ENCODE data around the gene ROCK2. TPM values are rescaled to one million over a fixed set of nuclear protein-coding genes. Genes with fewer than 3 reads are reported as not detected.

ROCK2 gene
- total and polyA plus RNA-seq, 2 of the 8 experiments (the other 6 are each of a cell fraction or from before 2014, with no cell fraction given) = 2.7 to 29.0 TPM

DNA sequence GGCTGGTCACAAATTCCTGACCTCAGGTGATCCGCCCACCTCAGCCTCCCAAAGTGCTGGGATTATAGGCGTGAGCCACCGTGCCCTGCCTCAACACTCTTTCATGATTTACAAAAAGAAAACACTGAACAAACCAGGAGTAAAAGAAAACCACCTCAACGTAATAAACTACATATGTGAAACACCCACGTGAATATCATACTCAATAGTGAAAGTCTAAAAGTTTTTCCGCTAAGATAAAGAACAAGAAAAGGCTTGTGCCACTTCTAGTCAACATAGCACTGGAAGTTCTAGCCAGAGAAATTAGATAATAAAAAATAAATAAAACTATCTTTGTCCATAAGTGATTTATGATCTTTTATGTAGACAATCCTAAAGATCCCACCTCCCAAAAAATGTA, 68.5 kb downstream of the ROCK2 start (continued):
- TF ChIP-seq, protein P1, sequence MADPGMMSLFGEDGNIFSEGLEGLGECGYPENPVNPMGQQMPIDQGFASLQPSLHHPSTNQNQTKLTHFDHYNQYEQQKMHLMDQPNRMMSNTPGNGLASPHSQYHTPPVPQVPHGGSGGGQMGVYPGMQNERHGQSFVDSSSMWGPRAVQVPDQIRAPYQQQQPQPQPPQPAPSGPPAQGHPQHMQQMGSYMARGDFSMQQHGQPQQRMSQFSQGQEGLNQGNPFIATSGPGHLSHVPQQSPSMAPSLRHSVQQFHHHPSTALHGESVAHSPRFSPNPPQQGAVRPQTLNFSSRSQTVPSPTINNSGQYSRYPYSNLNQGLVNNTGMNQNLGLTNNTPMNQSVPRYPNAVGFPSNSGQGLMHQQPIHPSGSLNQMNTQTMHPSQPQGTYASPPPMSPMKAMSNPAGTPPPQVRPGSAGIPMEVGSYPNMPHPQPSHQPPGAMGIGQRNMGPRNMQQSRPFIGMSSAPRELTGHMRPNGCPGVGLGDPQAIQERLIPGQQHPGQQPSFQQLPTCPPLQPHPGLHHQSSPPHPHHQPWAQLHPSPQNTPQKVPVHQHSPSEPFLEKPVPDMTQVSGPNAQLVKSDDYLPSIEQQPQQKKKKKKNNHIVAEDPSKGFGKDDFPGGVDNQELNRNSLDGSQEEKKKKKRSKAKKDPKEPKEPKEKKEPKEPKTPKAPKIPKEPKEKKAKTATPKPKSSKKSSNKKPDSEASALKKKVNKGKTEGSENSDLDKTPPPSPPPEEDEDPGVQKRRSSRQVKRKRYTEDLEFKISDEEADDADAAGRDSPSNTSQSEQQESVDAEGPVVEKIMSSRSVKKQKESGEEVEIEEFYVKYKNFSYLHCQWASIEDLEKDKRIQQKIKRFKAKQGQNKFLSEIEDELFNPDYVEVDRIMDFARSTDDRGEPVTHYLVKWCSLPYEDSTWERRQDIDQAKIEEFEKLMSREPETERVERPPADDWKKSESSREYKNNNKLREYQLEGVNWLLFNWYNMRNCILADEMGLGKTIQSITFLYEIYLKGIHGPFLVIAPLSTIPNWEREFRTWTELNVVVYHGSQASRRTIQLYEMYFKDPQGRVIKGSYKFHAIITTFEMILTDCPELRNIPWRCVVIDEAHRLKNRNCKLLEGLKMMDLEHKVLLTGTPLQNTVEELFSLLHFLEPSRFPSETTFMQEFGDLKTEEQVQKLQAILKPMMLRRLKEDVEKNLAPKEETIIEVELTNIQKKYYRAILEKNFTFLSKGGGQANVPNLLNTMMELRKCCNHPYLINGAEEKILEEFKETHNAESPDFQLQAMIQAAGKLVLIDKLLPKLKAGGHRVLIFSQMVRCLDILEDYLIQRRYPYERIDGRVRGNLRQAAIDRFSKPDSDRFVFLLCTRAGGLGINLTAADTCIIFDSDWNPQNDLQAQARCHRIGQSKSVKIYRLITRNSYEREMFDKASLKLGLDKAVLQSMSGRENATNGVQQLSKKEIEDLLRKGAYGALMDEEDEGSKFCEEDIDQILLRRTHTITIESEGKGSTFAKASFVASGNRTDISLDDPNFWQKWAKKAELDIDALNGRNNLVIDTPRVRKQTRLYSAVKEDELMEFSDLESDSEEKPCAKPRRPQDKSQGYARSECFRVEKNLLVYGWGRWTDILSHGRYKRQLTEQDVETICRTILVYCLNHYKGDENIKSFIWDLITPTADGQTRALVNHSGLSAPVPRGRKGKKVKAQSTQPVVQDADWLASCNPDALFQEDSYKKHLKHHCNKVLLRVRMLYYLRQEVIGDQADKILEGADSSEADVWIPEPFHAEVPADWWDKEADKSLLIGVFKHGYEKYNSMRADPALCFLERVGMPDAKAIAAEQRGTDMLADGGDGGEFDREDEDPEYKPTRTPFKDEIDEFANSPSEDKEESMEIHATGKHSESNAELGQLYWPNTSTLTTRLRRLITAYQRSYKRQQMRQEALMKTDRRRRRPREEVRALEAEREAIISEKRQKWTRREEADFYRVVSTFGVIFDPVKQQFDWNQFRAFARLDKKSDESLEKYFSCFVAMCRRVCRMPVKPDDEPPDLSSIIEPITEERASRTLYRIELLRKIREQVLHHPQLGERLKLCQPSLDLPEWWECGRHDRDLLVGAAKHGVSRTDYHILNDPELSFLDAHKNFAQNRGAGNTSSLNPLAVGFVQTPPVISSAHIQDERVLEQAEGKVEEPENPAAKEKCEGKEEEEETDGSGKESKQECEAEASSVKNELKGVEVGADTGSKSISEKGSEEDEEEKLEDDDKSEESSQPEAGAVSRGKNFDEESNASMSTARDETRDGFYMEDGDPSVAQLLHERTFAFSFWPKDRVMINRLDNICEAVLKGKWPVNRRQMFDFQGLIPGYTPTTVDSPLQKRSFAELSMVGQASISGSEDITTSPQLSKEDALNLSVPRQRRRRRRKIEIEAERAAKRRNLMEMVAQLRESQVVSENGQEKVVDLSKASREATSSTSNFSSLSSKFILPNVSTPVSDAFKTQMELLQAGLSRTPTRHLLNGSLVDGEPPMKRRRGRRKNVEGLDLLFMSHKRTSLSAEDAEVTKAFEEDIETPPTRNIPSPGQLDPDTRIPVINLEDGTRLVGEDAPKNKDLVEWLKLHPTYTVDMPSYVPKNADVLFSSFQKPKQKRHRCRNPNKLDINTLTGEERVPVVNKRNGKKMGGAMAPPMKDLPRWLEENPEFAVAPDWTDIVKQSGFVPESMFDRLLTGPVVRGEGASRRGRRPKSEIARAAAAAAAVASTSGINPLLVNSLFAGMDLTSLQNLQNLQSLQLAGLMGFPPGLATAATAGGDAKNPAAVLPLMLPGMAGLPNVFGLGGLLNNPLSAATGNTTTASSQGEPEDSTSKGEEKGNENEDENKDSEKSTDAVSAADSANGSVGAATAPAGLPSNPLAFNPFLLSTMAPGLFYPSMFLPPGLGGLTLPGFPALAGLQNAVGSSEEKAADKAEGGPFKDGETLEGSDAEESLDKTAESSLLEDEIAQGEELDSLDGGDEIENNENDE (IDR thresholded peaks at IDR 0.05; ENCODE audit: insufficient replicate concordance, low read length) = no peak
- TF ChIP-seq SP2 (IDR thresholded peaks at IDR 0.05; ENCODE audit: low read length) (no peak), NANOG (IDR thresholded peaks at IDR 0.05; ENCODE audit: insufficient read depth, low read depth, low read length, poor library complexity, severe bottlenecking) (no peak), HDAC6 (IDR thresholded peaks at IDR 0.05; ENCODE audit: low read depth, low read length) (no peak), SRF (IDR thresholded peaks at IDR 0.05; ENCODE audit: low read depth, low read length) (no peak)
- TF ChIP-seq, protein P2, sequence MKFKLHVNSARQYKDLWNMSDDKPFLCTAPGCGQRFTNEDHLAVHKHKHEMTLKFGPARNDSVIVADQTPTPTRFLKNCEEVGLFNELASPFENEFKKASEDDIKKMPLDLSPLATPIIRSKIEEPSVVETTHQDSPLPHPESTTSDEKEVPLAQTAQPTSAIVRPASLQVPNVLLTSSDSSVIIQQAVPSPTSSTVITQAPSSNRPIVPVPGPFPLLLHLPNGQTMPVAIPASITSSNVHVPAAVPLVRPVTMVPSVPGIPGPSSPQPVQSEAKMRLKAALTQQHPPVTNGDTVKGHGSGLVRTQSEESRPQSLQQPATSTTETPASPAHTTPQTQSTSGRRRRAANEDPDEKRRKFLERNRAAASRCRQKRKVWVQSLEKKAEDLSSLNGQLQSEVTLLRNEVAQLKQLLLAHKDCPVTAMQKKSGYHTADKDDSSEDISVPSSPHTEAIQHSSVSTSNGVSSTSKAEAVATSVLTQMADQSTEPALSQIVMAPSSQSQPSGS (IDR thresholded peaks at IDR 0.05; ENCODE audit: low read length) = no peak
- TF ChIP-seq, protein P3, sequence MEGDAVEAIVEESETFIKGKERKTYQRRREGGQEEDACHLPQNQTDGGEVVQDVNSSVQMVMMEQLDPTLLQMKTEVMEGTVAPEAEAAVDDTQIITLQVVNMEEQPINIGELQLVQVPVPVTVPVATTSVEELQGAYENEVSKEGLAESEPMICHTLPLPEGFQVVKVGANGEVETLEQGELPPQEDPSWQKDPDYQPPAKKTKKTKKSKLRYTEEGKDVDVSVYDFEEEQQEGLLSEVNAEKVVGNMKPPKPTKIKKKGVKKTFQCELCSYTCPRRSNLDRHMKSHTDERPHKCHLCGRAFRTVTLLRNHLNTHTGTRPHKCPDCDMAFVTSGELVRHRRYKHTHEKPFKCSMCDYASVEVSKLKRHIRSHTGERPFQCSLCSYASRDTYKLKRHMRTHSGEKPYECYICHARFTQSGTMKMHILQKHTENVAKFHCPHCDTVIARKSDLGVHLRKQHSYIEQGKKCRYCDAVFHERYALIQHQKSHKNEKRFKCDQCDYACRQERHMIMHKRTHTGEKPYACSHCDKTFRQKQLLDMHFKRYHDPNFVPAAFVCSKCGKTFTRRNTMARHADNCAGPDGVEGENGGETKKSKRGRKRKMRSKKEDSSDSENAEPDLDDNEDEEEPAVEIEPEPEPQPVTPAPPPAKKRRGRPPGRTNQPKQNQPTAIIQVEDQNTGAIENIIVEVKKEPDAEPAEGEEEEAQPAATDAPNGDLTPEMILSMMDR (IDR thresholded peaks at IDR 0.05; ENCODE audit: control extremely low read depth in 1 of 3, insufficient read depth in 1 of 3, low read depth in 1 of 3, low read length in 3 of 3) = no peak

All from H1 (cell line).